Large intestine (tissue), 3 donors: ENCODE data around the gene HIVEP3. TPM values are rescaled to one million over a fixed set of nuclear protein-coding genes. Genes with fewer than 3 reads are reported as not detected.

Experiments
- DNase-seq, 2 donors: peaks; one replicate each; pipeline versions ENCODE4 v3.0.0 to v3.0.0-alpha.2; 2013
- H3K27ac ChIP-seq: one replicate; pipeline ENCODE4 v1.5.1; 2013; ENCODE audit warnings: low read length
- H3K27me3 ChIP-seq: 2 replicates; pipeline ENCODE4 v1.6.1; 2013; ENCODE audit warnings: low read length; ENCODE audit not compliant: control insufficient read depth, insufficient read depth
- H3K36me3 ChIP-seq: 2 replicates; pipeline ENCODE4 v1.6.1; 2013; ENCODE audit warnings: low read length; ENCODE audit not compliant: control insufficient read depth, insufficient read depth
- H3K4me1 ChIP-seq: one replicate; pipeline ENCODE4 v1.6.1; 2013; ENCODE audit warnings: low read length; ENCODE audit not compliant: control insufficient read depth, insufficient read depth
- H3K4me3 ChIP-seq: one replicate; pipeline ENCODE4 v1.5.1; 2013; ENCODE audit warnings: low read length
- H3K9me3 ChIP-seq: one replicate; pipeline ENCODE4 v1.6.1; 2013; ENCODE audit warnings: mild to moderate bottlenecking, low read depth, low read length, moderate library complexity; ENCODE audit not compliant: control insufficient read depth
- WGBS: methylation state at CpG from one replicate; pipeline ENCODE4 v1.1.5; 2013; ENCODE audit warnings: low lambda C conversion rate; ENCODE audit not compliant: insufficient coverage; 5-methylcytosine and 5-hydroxymethylcytosine counted together
- polyA plus RNA-seq: library from polyadenylated mRNA; unstranded; fragments of 120-200 nt; gene quantifications from one replicate; pipeline ENCODE4 v1.2.1, GENCODE V29; 2013

The HIVEP3 gene
- polyA plus RNA-seq, 1 donor = 2.6 TPM

DNA sequence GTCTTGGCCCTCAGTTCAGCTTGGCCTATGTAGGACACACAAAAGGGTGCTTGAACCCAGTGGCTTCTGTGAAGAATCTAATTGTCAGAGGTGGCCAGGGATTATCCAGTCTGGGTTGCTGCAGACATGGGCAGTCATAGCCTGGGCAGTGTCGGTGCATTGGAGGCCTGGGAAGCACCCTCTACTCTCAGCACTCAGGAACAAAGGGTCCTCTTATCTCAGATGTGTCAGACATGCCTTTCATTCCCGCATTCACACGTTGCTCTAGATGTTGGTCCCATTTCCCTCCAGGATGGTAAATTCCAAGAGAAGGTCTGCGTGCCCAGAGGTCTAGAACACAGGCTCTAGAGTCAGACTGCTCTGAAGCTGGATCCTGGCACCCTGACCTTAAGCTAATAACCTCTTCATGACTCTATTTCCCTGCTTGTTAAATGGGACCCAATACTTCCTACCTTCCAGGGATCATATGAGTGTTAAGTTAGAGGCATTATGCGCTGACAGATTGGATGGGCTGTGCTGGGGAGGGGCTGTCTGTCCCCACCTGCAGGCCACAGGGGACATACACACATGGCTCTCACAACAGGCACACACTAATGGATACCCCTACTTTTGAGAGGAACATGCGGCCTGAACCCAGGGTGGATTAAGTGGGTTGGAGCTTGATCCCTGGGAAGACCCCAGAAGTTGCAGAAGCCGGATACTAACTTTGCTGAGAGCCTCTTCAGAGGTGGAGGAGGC is 417.8 kb downstream of the HIVEP3 start:
- WGBS = no CpG with 5 or more reads among the region's 7 CpGs
- DNase-seq = no peak
- peaks cover 4% of the 10 kb centered on the region for H3K9me3 ChIP-seq
- H3K4me3 ChIP-seq = no peak overlapping the region
- no peak overlapping the region for H3K27ac ChIP-seq
- H3K36me3 ChIP-seq = no peaks in the 10 kb centered on the region
- H3K27me3 ChIP-seq = peaks cover 3% of the 10 kb centered on the region
- H3K4me1 ChIP-seq = peaks cover 9% of the 10 kb centered on the region

DNA sequence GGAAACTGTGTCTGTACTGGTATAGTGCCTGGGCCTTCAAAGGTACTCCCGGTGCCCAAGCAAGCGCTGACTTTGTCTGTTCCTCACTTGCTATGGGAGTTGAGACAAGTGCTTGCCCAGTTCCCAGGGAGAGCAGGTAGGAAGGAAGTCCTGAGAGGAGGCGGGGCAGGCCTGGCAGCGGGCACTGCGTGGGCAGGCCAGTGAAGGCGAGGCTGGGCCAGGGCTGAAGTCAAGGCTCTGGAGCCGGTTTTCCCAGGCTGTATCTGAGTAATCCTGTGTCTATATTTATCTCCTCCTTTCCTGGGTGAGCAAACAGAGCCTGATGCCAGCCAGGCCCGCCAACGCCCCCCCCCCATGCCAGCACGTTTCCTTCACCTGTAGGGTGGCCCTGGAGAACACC is 418.3 kb downstream of the HIVEP3 start:
- no CpG with 5 or more reads among the region's 10 CpGs for WGBS
- no peak for DNase-seq
- H3K4me1 ChIP-seq = peaks cover 14% of the 10 kb centered on the region
- no peaks in the 10 kb centered on the region for H3K36me3 ChIP-seq
- no peak overlapping the region for H3K4me3 ChIP-seq
- peaks cover 3% of the 10 kb centered on the region for H3K27me3 ChIP-seq
- peaks cover 4% of the 10 kb centered on the region for H3K9me3 ChIP-seq
- H3K27ac ChIP-seq = no peak overlapping the region

DNA sequence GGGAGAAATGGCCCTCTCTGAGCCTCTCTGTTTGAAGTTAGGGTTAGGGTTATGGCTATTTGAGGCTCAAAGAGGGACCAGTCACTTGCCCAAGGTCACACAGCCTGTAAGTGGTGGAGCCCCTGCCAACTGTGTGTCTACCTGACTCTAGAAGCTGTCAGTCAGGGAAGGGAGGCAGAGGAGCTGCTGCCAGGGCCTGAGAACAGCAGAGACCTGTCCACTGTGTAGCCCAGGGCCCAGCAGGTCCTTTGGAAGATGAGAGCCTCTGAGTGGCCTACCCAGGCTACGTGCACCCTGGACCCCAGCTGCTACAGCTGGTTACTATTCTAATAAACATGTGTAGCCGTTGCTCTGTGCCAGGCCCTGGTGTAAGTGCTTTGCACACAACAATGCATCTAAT is 419.1 kb downstream of the HIVEP3 start:
- peaks cover 21% of the 10 kb centered on the region for H3K4me1 ChIP-seq
- WGBS = no CpG with 5 or more reads among the region's 2 CpGs
- peaks cover 3% of the 10 kb centered on the region for H3K27me3 ChIP-seq
- H3K9me3 ChIP-seq = peaks cover 4% of the 10 kb centered on the region
- no peak overlapping the region for H3K27ac ChIP-seq
- H3K4me3 ChIP-seq = no peak overlapping the region
- no peaks in the 10 kb centered on the region for H3K36me3 ChIP-seq
- no peak for DNase-seq

DNA sequence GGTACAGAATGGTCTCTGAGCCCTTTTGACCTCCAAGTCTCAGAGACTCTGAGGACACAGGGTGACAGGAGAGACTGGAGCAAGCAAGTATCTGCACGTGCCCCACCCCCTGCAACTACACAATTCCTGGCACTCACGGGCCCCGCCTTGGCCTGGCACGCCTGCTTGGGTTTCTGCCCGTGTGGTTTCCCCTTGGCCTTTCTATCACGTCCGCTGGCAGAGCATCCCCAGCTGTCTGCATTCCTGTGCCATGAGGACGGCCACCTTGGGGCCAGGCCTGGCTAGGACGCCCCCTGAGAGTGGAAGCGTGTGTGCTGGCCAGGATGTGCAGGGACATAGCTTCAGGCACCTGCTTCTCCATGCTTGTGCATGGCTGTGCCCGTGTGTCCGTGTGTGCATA is 419.9 kb downstream of the HIVEP3 start:
- WGBS = no CpG with 5 or more reads among the region's 12 CpGs
- Histone ChIP-seq H3K27ac (no peak overlapping the region), H3K36me3 (no peaks in the 10 kb centered on the region), H3K27me3 (peaks cover 3% of the 10 kb centered on the region), H3K4me3 (no peak overlapping the region), H3K9me3 (peaks cover 4% of the 10 kb centered on the region), H3K4me1 (peaks cover 21% of the 10 kb centered on the region)
- DNase-seq = no peak

DNA sequence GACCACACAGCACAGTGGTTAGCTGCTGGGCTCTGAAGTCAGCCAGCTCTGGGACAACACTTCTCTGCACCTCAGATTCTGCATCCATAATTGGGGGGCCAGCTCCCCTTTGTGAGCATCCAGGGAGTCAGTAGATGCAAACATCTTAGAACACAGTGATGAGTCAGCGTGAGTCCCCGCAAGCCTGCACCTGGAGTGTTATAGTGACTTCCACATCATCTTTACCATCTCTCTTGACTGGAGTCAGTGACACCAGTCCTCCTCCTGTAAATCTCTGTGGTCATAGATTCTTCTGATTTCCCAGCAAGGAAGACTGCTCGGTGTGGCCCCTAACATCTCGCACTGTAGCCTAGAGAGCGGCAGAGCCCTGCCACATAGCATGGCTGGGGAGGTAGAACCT is 420.3 kb downstream of the HIVEP3 start:
- no peak overlapping the region for H3K27ac ChIP-seq
- peaks cover 4% of the 10 kb centered on the region for H3K9me3 ChIP-seq
- no peak overlapping the region for H3K4me3 ChIP-seq
- peaks cover 3% of the 10 kb centered on the region for H3K27me3 ChIP-seq
- peaks cover 21% of the 10 kb centered on the region for H3K4me1 ChIP-seq
- DNase-seq = no peak
- no peaks in the 10 kb centered on the region for H3K36me3 ChIP-seq
- WGBS = no CpG with 5 or more reads among the region's 5 CpGs

DNA sequence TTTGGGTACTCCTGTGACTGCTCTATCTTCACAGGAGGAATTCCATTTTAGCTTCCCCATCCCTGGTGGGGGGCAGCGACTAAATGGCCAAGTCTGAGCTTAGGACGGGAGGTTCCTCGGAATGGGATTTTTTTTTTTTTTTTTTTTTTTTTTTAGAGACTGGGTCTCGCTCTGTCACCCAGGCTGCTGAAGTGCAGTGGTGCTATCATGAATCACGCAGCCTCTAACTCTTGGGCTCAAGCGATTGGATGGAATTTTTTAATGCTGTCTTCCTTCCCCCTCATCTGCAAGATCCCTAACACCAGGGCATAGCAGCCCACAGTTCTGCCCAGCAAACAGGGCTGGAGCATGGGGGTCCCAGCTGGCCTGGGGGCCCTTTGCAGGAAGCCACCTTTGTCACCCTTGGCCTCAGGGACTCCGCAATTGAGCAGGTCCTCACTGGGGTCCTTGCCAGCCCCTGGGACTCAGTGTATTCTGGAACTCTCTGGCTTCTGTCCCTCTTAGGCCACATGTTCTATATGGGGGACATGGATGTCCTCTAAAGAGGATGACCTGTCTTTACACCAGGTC is 421.2 kb downstream of the HIVEP3 start:
- Histone ChIP-seq H3K36me3 (no peaks in the 10 kb centered on the region), H3K4me3 (no peak overlapping the region), H3K9me3 (peaks cover 4% of the 10 kb centered on the region), H3K27me3 (peaks cover 3% of the 10 kb centered on the region), H3K27ac (no peak overlapping the region), H3K4me1 (peaks cover 21% of the 10 kb centered on the region)
- no CpG with 5 or more reads among the region's 7 CpGs for WGBS
- DNase-seq = no peak

DNA sequence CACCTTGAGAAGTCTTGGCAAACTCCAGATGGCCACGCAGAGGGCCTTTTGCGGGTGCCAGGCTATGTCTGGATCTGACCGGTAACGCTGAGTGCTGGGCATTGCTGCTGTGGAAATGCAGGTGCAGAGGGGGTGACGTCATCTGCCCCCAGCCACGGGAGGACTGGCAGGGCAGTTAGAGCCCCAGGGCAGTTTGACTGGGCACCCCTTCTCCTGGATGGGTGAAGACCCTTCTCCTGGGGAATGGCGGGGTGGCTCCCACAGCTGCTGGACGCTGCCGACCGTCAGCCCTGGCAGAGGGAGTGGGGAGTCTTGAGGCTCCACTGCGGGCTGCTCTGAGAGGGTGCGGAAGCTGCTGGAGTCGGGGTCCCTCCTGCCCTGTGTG is 421.7 kb downstream of the HIVEP3 start:
- whole genome bisulfite sequencing = no CpG with 5 or more reads among the region's 13 CpGs
- DNase-seq = no peak
- Histone ChIP-seq H3K27me3 (peaks cover 3% of the 10 kb centered on the region), H3K4me3 (no peak overlapping the region), H3K4me1 (peaks cover 21% of the 10 kb centered on the region), H3K27ac (peak overlapping the region; percentile 39), H3K9me3 (peaks cover 4% of the 10 kb centered on the region), H3K36me3 (no peaks in the 10 kb centered on the region)

DNA sequence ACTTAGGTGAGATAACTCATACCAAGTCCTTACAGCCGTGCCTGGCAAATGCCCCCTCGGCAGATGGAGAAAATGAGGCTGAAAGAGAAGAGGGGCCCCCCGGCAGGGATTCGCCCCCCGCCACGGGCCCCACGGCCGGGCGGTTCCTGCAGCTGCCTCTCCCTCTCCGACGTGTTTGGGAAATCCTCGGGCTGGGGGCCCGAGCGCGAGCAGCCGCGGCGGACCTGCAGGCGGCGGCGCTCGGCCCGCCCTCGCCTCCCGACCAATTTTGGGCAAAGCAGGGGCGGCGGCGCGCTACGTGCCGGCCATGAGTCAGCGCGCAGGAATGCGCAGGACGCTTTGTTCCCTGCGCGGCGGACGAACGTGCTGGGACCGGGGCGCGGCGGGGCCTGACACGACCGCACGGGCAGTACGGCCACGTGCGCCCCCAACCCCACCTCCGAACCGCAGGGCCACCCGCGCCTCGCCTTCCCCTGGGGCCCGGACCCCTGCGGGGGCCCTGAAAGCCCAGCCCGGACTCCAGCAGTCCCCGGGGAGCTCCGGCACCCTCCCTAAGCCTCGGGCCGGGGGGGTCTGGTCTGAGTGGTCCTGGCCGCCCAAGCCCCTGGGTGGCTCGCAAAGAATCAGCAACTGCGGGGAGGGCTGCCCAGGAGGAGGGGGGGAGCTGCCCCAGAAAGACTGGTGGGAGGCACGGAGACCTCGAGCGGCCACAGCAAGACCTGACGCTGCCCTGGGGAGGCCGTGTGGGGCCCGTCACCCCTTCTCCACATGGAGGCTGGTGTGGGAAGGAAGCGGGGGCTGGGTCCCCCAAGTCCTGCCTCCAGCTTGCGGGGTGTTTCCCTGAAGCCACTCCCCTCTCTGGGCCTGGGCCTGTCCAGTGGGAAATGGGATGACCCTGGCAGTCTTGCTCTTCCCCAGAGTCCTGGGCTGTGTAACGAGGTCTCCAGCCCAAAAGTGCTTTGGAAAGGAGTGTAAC is 422.4 kb downstream of the HIVEP3 start:
- H3K27ac ChIP-seq = peak overlapping the region; percentile 39
- peak; percentile 84 to 89 for DNase-seq
- H3K27me3 ChIP-seq = peaks cover 3% of the 10 kb centered on the region
- H3K4me1 ChIP-seq = peaks cover 21% of the 10 kb centered on the region
- H3K36me3 ChIP-seq = no peaks in the 10 kb centered on the region
- no CpG with 5 or more reads among the region's 74 CpGs for WGBS
- H3K9me3 ChIP-seq = peaks cover 4% of the 10 kb centered on the region
- H3K4me3 ChIP-seq = peak overlapping the region; percentile 21

DNA sequence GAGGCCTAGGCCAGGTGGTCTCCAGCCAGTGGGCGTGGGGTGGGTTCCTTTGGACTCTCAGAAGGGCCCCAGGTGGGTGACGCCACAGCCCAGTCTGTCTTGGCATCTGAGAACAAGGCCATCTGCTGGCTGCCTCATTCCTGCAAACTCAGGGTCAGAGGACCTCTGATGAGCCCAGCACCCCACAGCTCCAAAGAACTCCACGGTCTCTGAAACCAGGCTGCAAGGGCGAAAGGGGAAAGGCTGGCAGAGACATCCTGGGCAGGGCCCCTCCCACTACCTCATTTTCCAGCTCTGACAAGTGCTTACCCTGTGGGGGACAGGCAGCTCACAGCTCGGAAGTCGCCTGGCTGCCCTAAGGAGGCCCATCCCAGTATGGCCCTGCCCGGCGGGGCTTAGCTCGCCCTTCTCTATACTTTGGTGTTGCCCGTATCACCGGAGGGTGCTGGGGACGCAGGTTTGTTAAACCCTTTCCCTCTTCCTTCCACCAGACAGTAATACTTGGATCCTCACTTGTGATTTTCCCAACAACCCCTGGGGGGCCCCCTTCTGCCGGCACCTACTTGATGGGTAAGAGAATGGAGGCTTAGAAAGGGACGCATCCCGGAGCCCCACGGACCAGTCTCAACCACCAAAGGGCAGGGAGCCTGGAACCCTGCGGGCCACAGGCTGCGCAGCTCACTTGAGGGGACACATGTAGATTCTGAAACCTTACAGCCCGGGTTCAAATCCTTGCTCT is 423.3 kb downstream of the HIVEP3 start:
- H3K27ac ChIP-seq = peak overlapping the region; percentile 8
- peaks cover 3% of the 10 kb centered on the region for H3K27me3 ChIP-seq
- no CpG with 5 or more reads among the region's 19 CpGs for WGBS
- H3K4me3 ChIP-seq = no peak overlapping the region
- peaks cover 21% of the 10 kb centered on the region for H3K4me1 ChIP-seq
- no peaks in the 10 kb centered on the region for H3K36me3 ChIP-seq
- H3K9me3 ChIP-seq = peaks cover 4% of the 10 kb centered on the region
- peak in 1 of 2 donors; percentile 53 for DNase-seq
